ENCODE data around the gene EMID1.
"Not testable (repeated sequence)": the region's sequence is repeated elsewhere in the genome, so short reads cannot be mapped to it uniquely, and the experiment has no call there.

Gene EMID1

DNA sequence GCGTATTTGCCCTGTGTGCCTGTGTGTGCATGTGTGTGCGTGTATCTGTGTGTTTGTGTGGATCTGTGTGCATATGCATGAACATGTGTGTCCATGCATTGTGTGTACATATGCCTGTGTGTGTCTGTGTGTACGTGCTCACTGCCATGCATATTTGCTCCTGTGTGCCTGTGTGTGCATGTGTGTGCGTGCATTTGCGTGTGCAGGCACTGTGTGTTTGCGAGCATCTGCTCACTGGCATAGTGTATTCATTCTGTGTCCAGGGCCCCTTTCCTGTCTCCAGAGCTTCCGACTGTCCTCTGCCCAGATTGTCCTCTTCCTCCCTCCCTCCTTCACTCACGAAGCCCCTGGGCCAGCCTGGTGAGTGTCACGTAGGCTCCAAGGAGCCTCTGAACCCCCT, 5.8 kb downstream of the EMID1 start:
- DNase-seq = no peak

DNA sequence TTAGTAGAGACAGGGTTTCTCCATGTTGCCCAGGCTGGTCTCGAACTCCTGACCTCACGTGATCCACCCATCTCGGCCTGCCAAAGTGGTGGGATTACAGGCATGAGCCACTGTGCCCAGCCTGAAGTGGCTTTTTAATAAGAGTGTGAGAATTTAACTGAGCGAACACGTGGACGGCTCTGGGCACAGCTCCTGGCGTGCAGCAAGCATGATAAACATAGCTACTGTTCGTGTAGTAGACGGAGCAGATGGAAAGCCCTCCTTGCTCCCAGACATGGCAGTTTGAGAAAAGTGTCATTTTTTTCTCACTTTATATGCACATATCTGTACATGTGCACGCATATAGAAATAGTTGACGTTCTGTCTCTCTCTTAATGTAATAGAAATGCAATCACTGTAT, 7.0 kb downstream of the EMID1 start:
- DNase-seq = no peak

DNA sequence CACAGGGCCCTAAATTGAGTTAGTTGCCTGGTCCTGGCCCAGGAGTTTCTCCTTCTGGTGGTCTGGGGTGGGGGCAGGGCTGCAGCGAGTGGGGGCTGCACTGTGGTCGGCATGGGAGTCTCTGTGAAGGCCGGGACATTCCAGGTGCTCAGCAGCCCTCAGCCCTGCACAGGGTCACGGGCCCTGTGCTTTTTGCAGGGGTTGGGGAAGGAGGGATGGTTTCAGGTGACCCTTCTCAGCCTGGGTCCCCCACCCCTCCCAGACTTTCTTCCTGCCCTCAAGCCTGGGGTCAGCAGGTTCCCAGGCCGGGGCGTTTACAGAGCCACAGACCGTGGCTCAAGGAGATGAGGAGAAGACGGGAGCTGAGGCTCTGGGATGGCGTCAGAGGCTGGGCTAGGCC, 7.8 kb downstream of the EMID1 start:
- no peak for DNase-seq

DNA sequence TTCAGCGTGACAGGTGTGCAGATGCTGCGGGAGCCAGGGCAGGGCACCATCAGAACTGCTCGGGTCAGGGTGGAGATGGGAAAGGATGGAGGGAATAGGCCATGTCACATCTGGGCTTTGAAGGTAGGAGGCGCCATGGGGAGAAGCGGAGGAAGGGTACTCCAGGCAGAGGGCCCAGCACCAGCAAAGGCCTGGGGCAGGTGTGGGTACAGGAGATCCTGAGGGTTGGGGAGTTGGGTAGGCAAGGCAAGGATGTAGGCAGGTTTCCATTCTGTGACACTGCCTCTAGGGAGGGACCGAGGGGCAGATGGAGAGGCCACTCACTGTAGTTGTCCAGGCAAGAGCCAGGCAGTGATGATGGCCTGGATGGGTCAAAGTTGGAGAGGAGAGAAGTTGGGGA, 8.5 kb downstream of the EMID1 start:
- no peak for DNase-seq

DNA sequence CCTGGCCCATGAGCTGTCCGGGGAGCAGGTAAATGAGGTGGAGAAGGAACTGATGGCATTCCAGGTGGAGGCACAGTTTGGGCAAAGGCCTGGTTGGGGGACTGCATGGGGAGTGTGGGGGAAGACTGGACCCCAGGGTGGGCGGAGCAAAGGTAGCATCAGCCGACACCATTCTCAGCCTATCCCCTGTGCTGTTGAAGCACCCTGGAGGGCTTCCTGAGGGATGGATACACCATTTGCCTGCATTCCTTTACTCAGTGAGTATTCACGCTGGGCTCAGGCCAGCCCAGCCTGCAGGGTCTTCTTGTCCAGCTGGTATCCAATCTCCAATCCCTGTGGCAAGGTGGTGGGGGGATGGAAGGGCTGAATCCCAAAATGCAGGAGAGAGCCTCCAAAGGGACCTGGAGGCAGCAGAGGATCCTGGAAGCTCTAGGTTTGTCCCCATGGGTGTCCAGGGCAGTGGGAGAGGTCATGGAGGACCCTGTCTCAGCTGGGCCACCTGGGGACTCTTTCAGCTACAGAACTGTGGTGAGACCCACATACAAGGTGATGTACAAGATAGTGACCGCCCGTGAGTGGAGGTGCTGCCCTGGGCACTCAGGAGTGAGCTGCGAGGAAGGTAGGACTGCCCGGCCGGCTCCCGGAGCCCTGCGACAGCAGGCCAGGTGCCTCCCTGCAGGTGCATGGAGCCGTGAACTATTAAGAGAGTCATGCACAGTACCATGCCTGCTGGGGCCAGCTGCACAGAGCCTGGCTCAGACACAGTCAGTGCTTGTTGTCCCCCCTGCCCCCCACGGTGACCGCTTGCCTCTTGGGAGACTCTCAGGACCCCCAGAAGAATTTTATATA, 9.5 kb downstream of the EMID1 start:
- DNase-seq = no peak

DNA sequence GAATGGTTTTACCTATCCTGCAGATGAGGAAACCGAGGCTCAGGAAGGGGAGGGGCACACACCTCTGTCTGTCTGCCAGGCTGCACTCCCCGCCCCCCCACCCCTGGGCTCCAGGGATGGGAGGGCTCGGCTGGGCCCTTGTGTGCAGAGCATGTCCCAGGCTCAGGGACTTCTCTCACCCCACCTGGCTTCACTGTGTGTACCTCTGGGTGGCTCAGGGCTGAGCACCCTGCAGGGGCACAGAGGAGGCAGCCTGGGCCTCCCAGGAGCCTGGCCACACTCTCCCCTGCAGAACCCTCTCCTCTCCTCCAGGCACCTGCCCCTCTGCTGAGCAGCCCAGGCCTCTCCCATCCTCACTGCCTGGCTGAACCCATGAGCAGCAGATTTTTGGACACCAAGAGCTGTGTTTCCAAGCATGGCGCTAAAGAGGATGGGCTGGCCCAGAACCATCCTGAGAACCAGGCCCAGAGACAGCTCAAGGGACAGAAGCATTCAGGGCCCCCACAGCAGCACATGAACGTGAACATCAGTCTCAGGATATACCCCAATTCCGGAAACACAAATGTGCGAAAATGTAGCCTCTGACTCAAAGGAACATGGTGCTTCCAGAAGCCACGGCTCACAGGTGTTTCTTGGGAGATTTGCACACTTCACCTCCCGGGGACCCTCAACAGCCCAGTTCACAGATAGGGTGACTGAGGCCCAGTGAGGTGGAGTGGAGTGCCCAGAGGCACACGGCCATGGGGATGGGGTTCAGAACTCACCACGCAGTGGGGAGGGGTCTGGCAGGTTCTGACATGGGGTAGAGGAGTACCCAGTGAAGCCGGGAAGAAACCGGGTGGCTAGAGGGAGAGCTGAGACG, 10.5 kb downstream of the EMID1 start:
- DNase-seq = no peak

DNA sequence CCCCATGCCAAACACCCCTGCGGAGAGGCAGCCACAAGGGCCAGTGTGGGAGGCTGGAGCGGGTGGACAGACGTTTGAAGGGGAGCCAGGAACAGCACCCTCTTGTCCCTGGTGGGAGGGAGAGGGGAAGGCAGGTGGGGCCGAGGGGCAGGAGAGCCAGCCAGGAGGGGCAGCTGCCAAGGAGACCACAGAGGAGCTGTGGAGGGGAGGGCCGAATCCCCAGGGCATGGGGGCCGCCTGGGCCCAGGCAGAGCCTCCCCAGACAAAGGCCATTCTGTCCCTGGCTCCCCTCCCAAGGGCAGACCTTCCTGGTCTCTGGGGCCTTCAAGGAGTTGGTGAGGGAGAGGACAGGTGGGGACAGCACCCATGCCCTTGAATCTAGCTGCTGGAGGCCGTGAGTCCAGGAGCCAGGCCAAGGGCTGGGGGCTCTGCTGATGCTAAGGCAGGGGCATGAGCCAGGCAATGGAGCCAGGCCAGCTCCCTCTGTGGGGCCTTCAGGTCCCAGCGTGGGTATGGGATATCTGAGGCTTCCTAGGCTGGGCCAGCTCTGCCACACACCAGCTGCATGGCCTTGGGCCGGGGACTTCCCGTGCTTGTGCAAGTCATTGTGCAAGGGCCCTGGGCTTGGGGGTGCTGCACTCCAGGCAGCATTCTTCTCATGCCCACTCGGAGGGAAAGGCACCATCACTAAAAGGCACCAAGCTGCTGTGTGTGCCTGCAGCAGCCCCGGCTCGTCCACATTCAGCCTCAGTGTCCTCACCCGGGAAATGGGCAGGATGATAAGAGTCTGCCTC, 11.4 kb downstream of the EMID1 start:
- DNase-seq = no peak

DNA sequence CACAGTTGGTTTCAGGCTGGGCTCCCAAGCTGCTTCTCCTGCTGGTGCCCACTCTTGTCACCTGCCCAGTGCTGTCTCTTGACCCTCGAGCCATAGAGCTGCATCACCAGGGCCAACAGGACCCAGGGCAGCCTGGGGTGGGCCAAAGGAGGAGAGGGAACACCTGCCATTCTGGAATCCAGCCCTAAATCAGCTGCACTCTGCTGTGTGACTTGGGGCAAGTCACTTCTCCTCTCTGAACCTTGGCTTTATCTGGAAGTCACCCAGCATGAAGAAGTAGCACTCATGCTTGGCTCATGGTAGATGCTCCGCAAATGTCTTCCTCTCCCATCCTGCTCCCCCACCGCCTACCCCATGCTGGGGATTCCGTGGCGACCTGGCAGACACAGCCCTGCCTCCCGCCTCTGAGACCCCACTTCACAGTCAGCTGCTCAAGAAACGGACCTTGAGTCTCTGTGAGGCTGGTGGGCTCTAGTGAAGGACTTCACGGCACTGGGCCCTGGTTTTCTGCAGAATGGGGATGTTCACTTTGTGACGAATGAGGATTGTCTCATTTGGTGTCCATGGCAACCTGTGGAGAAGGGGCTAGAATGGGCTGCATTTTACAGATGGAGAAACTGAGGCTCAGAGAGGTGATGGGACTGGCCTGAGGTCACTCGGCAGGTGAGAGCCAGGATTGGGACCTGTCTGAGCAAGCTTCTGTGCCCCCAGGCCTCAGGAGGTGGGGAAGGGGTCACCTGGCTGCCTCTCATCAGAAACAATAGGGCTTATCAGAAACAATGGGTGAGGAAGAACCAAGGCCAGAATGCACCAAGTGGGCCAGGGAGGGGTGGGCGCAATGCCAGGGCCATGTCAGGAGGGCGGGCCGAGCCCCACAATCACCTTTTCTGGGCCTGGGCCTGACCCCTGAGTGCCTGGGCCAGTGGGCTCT, 12.4 kb downstream of the EMID1 start:
- DNase-seq = no peak

DNA sequence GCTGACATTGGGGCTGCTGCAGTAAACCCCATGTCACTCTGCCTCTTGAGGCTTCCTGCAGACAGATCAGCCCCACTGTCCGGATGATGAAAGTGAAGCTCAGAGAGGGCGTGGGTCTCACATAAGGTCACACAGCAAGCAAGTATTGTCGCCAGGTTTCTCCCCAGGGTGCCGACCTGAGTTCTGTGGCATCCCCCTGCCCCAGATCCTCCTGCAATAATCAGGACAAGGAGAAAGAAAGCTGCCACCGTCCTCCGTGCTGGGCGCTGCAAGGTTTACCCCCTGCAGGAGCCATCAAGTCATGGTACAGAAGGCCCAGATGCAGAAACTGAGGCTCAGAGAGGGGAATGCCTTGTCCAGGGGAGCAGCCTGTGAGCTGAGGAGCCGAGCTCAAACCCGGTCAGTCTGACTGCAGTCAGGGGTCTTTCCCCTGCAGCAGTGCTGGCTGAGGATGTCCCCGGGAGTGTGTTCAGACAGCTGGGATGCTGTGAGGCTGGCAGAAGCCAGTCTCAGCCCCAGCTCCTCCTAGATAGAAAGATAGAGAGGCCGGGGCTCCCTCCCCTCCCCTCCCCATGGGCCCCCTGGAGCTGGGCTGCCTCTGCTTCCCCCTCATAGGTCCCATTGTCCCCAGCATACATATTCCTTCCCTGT, 13.2 kb downstream of the EMID1 start:
- DNase-seq = no peak

DNA sequence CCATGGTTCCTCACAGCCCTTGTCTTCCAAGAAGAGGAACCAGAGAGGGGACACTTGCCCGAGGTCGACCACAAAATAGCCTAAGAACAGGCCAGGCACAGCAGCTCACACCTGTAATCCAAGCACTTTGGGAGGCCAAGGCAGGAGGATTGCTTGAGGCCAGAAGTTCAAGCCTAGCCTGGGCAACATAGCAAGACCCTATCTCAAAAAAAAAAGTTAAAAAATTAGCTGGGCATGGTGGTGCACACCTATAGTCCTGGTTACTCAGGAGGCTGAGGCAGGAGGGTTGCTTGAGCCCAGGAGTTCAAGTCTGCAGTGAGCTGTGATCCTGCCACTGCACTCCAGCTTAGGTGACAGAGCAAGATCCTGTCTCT, 13.7 kb downstream of the EMID1 start:
- DNase-seq = not testable (repeated sequence)

DNA sequence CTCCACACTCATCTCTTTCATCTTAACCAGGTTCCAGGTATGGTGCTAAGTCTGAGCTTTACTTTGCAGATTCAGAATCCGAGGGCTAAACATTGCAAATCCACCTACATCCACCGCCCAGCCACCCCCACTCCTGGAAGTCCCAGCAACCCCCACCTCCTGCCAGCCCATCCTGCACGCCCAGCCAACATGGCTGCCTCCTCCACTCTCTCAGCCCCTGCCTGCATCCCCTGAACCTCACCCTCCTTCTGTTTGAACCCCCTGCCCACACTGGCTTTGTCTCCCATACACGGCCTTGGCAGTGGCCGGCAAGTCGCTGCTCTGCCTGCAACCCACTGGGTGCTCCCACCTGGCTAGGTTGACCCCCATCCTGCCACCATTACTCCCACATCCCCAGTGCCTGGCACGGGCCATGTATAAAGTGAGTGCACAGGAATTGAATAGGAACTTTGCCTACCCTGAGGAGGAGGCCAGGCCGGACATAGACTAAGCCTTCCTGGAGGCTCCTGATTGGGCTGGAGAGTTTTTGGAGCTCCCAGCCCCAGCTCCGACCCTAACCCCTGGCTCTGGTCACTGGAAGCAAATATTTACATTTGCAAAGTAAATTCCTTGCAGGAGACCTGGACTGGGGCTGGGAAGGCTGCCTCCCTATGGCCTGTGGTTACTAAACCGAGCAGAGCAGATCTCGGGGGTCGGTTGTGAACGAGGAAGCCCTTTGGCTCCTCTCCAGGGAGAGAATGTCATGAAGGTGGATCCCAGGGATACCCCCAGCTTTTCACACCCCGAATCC, 14.4 kb downstream of the EMID1 start:
- no peak for DNase-seq

DNA sequence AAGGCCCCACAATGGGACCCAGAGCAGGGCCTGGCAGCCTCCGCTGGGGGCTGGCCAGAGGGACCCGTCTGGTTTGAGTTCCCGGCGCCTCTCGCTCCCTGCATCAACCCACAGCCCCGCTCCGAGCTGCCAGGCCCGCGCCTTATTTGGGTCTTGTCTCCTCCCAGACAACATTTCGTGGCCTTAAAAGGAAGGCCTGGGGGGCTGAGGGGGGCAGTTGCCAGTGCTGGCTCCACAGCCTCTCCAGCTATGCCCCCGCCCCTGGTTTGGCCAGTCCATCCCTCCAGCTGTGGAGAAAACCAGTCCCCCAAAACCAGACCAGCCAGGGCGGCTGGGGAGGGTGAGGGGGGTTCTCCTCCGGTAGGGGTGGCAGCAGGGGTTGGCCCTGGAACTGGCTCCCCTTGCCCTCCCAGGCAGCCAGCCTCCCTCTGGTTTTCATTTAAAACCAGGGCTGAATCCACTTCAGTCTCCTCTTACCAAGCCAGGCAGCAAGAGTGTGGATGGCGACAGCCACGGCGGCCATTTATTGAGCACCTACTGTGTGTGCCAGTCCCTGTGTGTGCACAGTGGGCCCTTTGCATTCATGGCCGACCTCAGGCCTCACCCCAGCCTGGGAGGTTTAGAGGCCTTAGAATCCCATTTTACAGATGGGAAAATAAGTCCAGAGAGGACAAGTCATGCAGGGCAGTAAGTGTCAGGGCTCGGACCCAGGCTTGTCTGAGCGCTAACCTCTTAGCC, 18.6 kb downstream of the EMID1 start:
- DNase-seq = no peak

DNA sequence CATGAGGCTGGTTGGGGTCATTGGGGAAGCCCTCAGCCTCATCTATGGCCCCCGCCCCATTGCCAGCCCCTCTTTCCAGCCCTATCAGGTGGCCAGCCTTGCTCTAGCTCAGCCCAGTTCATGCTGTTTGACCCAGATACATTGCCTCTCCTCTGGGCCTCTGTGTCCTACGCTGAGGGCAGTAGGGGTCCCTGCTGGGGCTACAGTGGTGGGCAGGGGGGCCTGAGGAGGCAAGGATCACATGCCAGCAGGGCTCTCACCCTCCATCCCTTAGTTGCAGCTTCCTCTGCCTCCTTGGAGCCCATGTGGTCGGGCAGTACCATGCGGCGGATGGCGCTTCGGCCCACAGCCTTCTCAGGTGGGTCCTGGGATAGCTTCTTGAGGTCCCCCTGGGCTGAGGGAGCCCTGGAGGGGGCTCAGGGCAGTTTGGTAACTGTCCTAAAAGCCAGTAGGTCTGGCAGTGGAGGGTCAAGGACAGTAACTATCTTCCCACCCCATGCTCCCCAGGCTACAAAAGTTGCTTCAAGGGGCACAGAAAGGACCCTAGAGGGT, 19.2 kb downstream of the EMID1 start:
- DNase-seq = no peak

DNA sequence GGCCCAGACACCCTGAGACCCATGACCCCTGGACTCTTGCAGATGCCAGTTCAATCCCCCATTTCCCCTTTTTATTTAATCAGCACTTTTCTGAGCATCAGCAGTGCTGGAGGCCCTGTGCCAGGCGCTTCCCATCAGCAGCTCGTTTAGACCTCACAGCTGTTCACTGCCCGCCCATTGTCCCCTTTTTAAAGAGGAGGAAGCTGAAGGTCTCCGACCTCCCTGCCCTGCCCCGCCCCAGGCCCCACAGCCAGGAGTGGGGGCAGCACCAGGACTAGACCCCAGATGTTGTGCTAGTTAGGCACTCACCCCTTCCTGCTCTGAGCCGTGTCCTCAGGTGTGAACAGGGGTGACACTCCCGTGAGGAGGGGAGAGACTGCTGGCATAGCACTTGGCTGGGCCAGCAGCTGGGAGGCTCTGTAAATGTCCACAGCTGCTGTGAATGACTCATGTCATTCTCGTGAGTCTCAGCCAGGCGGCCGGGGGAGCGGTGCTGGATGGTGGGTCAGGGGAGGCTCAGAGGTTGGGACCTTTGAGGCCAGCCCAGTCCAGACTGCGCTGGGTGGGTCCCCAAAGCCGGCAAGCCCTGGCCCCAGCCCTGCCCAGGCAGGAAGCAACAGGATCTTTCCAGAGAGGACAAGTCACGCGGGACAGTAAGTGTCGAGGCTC, 19.9 kb downstream of the EMID1 start:
- DNase-seq = no peak

DNA sequence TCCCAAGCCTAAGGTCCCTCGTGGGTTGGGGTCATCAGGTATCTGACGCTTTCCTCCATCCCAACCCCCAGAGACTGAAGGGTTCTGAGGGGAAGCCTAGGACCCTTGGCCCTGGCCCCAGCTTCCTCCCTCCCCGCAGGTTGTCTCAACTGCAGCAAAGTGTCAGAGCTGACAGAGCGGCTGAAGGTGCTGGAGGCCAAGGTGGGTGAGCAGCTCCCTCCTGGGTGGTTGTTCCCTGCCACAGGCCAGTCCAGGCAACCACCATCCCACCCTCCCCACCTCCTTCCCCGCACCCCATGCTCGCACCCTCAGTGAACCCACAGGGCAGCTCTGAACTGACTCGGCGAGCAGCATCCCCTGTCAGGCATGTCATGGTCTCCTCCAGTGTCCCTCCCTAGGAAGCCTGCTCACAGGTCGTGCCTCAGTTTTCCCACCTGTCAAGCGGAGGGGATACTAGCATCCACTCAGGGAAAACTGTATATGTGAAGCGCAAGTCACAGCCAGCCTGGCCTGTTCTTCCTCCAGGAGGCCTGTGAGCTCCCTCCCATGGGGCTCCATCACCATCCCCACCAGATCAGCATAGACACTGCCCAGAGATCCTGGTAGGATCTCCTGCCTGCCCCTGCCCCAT, 20.8 kb downstream of the EMID1 start:
- DNase-seq = no peak

DNA sequence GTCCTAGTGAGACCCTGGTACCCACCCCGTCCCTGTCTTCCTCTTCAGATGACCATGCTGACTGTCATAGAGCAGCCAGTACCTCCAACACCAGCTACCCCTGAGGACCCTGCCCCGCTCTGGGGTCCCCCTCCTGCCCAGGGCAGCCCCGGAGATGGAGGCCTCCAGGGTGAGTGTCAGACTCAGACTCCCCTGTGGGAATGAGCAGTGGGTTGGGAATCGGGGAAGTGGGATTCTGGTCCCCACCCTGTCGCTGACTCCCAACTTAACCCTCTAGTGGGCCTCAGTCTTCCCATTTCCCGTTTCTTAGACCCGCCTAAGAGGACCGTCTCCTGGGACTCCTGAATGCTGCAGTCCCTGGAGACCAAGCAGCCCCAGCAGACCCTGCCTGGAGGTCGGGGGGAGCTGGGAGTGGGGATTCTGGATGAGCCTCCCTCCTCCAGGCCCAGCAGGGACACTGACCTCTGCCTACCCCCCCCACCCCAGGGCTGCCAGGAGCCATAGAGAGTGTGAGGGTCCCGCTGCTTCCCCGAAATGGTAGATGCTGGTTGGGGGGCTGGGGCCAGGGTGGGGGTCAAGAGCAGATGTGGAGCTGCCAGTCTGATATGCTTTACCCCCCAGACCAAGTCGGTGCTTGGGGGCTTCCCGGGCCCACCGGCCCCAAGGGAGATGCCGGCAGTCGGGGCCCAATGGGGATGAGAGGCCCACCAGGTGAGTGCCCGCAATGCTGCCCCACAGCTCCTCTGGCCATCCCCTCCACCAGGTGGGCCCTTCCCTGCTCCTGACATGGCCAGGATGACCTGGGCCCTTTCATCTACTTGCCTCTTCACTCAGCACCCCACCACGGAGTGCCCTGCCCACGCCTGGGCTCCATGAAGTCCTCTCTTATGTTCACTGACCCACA, 25.5 kb downstream of the EMID1 start:
- no peak for DNase-seq
